ENCODE measurements around the gene C2orf76. TPM values are rescaled to one million over a fixed set of nuclear protein-coding genes. Genes with fewer than 3 reads are reported as not detected.

C2orf76 gene
- 10.8 to 19.8 TPM (median 11.9 TPM) in 5 replicates for total RNA-seq (2022; extraction: Qiagen RNA extraction; ENCODE audit: low read depth)

GRCh38 chr2:119366649-119367471, at the start of gene C2orf76, which contains the start of gene DBI:
Gene C2orf76, minus strand, starts transcription at chr2:119366834. Its CDS starts 26,875 bp downstream, at chr2:119339959.
Gene DBI, plus strand, starts transcription at chr2:119366977. Its CDS starts 75 bp downstream, at chr2:119367052.

Other genes with a start within 250 kb of the C2orf76 start
- 0.15 to 0.28 TPM (median 0.20 TPM) in 4 of 5 replicates, not detected in the other for gene C1QL2, start 208.1 kb downstream of the C2orf76 start, total RNA-seq (2022; extraction: Qiagen RNA extraction; ENCODE audit: low read depth)
- gene STEAP3, start 143.0 kb downstream of the C2orf76 start, total RNA-seq (2022; extraction: Qiagen RNA extraction; ENCODE audit: low read depth): 32.7 to 55.4 TPM (median 48.8 TPM) in 5 replicates
- gene DBI, start 143 bp upstream of the C2orf76 start, total RNA-seq (2022; extraction: Qiagen RNA extraction; ENCODE audit: low read depth): 375 to 570 TPM (median 386 TPM) in 5 replicates
- 1.5 to 2.1 TPM (median 1.6 TPM) in 5 replicates for gene TMEM37, start 65.0 kb upstream of the C2orf76 start, total RNA-seq (2022; extraction: Qiagen RNA extraction; ENCODE audit: low read depth)
- gene SCTR, start 157.6 kb upstream of the C2orf76 start, total RNA-seq (2022; extraction: Qiagen RNA extraction; ENCODE audit: low read depth): not detected in 5 replicates
- 0.20 to 0.64 TPM (median 0.35 TPM) in 5 replicates for gene CFAP221, start 177.6 kb upstream of the C2orf76 start, total RNA-seq (2022; extraction: Qiagen RNA extraction; ENCODE audit: low read depth)